Karpas-422 (cell line): Measurements from ENCODE around the gene RNMT. TPM values are rescaled to one million over a fixed set of nuclear protein-coding genes. Genes with fewer than 3 reads are reported as not detected.

Experiments
- DNase-seq: peaks from one replicate; pipeline ENCODE4 v3.0.0-alpha.2; 2015
- H2AFZ ChIP-seq: fragments of 200-600 bp; sonication (generic); 2 replicates; pipeline ENCODE4 v1.6.1; 2014; ENCODE audit warnings: antibody characterized with exemption, low read length, mixed read lengths
- H3K27ac ChIP-seq: fragments of 200-600 bp; sonication (generic); 2 replicates; pipeline ENCODE4 v1.5.1; 2014; ENCODE audit warnings: mild to moderate bottlenecking, low read length, moderate library complexity
- H3K27me3 ChIP-seq: fragments of 200-600 bp; sonication (generic); 2 replicates; pipeline ENCODE4 v1.6.1; 2014; ENCODE audit warnings: low read length, mixed read lengths
- H3K36me3 ChIP-seq: fragments of 200-600 bp; sonication (generic); 2 replicates; pipeline ENCODE4 v1.6.1; 2014; ENCODE audit warnings: low read length, mixed read lengths; ENCODE audit not compliant: insufficient read depth
- H3K4me1 ChIP-seq: fragments of 200-600 bp; sonication (generic); 2 replicates; pipeline ENCODE4 v1.6.1; 2014; ENCODE audit warnings: mild to moderate bottlenecking, low read length, mixed read lengths
- H3K4me2 ChIP-seq: fragments of 200-600 bp; sonication (generic); 2 replicates; pipeline ENCODE4 v1.6.1; 2014; ENCODE audit warnings: low read length, low read depth, mild to moderate bottlenecking; ENCODE audit not compliant: poor library complexity, severe bottlenecking
- H3K4me3 ChIP-seq: fragments of 200-600 bp; sonication (generic); 2 replicates; pipeline ENCODE4 v1.5.1; 2014; ENCODE audit warnings: mild to moderate bottlenecking, antibody characterized with exemption, low read length, mixed read lengths
- H3K79me2 ChIP-seq: fragments of 200-600 bp; sonication (generic); 2 replicates; pipeline ENCODE4 v1.6.1; 2014; ENCODE audit warnings: mild to moderate bottlenecking, low read length, mixed read lengths
- H3K9ac ChIP-seq: fragments of 200-600 bp; sonication (generic); 2 replicates; pipeline ENCODE4 v1.6.0; 2014; ENCODE audit warnings: low read length
- H3K9me2 ChIP-seq: fragments of 200-600 bp; sonication (generic), shearing (Covaris generic); replicated peaks from 2 replicates; pipeline ENCODE4 v1.6.0; 2014; ENCODE audit warnings: mild to moderate bottlenecking, low read length, moderate library complexity; ENCODE audit not compliant: insufficient read depth
- H3K9me3 ChIP-seq: fragments of 300-700, 200-600 bp; sonication (generic); 2 replicates; pipeline ENCODE4 v1.6.1; 2014; ENCODE audit warnings: low read length, mixed read lengths
- H4K20me1 ChIP-seq: fragments of 200-600 bp; sonication (generic); 2 replicates; pipeline ENCODE4 v1.6.1; 2014; ENCODE audit warnings: mild to moderate bottlenecking, antibody characterized with exemption, low read length, low read depth; ENCODE audit not compliant: insufficient read depth
- small RNA-seq: library from RNA; depleted of rRNA; stranded (forward); fragments of <200 nt; gene quantifications from one replicate; pipeline ENCODE3, GENCODE V24; 2014
- total RNA-seq: library from RNA; depleted of rRNA; stranded (reverse); fragments of >200 nt; shearing (Covaris generic); gene quantifications from 2 replicates; pipeline ENCODE4 v1.2.3, GENCODE V29; 2014; ENCODE audit warnings: low replicate concordance; rRNA removed

RNMT gene
- total RNA-seq, 1 experiment from 2014 or later = 55.7 TPM

- H4K20me1 ChIP-seq = no peaks in the 10 kb centered on the region
Observed at GRCh38 chr18:13809043-13809430, 82.6 kb downstream of the RNMT start.

GRCh38 chr18:13809531-13810255, 83.2 kb downstream of the RNMT start:
- no peaks in the 10 kb centered on the region for H3K36me3 ChIP-seq
- H2AFZ ChIP-seq = no peak overlapping the region
- no peaks in the 10 kb centered on the region for H3K9me3 ChIP-seq
- H3K9me2 ChIP-seq = no peaks in the 10 kb centered on the region
- DNase-seq = no peak
- no peaks in the 10 kb centered on the region for H3K79me2 ChIP-seq
- no peak overlapping the region for H3K27ac ChIP-seq
- no peaks in the 10 kb centered on the region for H3K27me3 ChIP-seq
- no peak overlapping the region for H3K4me2 ChIP-seq
- no peak overlapping the region for H3K9ac ChIP-seq
- no peak overlapping the region for H3K4me3 ChIP-seq
- no peaks in the 10 kb centered on the region for H4K20me1 ChIP-seq
- no peaks in the 10 kb centered on the region; the same call in 1 of the 2 replicates for H3K4me1 ChIP-seq

More at GRCh38 chr18:13809043-13809430, 82.6 kb downstream of the RNMT start:
- H2AFZ ChIP-seq = no peak overlapping the region
- H3K4me2 ChIP-seq = no peak overlapping the region
- no peaks in the 10 kb centered on the region for H3K27me3 ChIP-seq
- no peak overlapping the region for H3K27ac ChIP-seq
- H3K4me3 ChIP-seq = no peak overlapping the region
- no peak for DNase-seq
- no peaks in the 10 kb centered on the region; the same call in 1 of the 2 replicates for H3K4me1 ChIP-seq
- H3K79me2 ChIP-seq = no peaks in the 10 kb centered on the region
- H3K9me3 ChIP-seq = no peaks in the 10 kb centered on the region
- H3K9me2 ChIP-seq = no peaks in the 10 kb centered on the region
- no peak overlapping the region for H3K9ac ChIP-seq
- H3K36me3 ChIP-seq = no peaks in the 10 kb centered on the region

- H2AFZ ChIP-seq = no peak overlapping the region
- H3K9ac ChIP-seq = no peak overlapping the region
- no peaks in the 10 kb centered on the region for H4K20me1 ChIP-seq
- no peaks in the 10 kb centered on the region for H3K9me3 ChIP-seq
- H3K9me2 ChIP-seq = no peaks in the 10 kb centered on the region
- no peak overlapping the region for H3K4me2 ChIP-seq
- no peaks in the 10 kb centered on the region for H3K79me2 ChIP-seq
- no peaks in the 10 kb centered on the region for H3K36me3 ChIP-seq
- H3K4me1 ChIP-seq = no peaks in the 10 kb centered on the region; the same call in 1 of the 2 replicates
- no peak for DNase-seq
- no peak overlapping the region for H3K27ac ChIP-seq
- no peaks in the 10 kb centered on the region for H3K27me3 ChIP-seq
- H3K4me3 ChIP-seq = no peak overlapping the region
Observed at GRCh38 chr18:13810950-13811485, 84.5 kb downstream of the RNMT start.

- H4K20me1 ChIP-seq = no peaks in the 10 kb centered on the region
- no peaks in the 10 kb centered on the region; the same call in 1 of the 2 replicates for H3K4me1 ChIP-seq
- H3K27ac ChIP-seq = no peak overlapping the region
- no peaks in the 10 kb centered on the region for H3K9me2 ChIP-seq
- H3K36me3 ChIP-seq = no peaks in the 10 kb centered on the region
- H3K27me3 ChIP-seq = no peaks in the 10 kb centered on the region
- H2AFZ ChIP-seq = no peak overlapping the region
- H3K79me2 ChIP-seq = no peaks in the 10 kb centered on the region
- no peak overlapping the region for H3K9ac ChIP-seq
- no peaks in the 10 kb centered on the region for H3K9me3 ChIP-seq
- peak; percentile 71 for DNase-seq
- no peak overlapping the region for H3K4me3 ChIP-seq
- H3K4me2 ChIP-seq = no peak overlapping the region
Observed at GRCh38 chr18:13811993-13812392, 85.5 kb downstream of the RNMT start.

GRCh38 chr18:13813271-13813849, 86.9 kb downstream of the RNMT start:
- H3K4me3 ChIP-seq = no peak overlapping the region
- DNase-seq = peak; percentile 83
- no peaks in the 10 kb centered on the region for H3K79me2 ChIP-seq
- no peak overlapping the region for H3K27ac ChIP-seq
- no peaks in the 10 kb centered on the region; the same call in 1 of the 2 replicates for H3K4me1 ChIP-seq
- H3K4me2 ChIP-seq = no peak overlapping the region
- H3K9me3 ChIP-seq = no peaks in the 10 kb centered on the region
- no peaks in the 10 kb centered on the region for H3K36me3 ChIP-seq
- no peaks in the 10 kb centered on the region for H3K27me3 ChIP-seq
- no peak overlapping the region for H2AFZ ChIP-seq
- no peaks in the 10 kb centered on the region for H4K20me1 ChIP-seq
- H3K9ac ChIP-seq = no peak overlapping the region
- no peaks in the 10 kb centered on the region for H3K9me2 ChIP-seq

Small RNA genes within 50 kb of the gene (small RNA-seq; reads per million reads assigned to genes)
- gene AP001525.1 = not detected
- gene RN7SL362P = not detected

Other genes with a start within 250 kb of the RNMT start
- 32.8 and 48.3 TPM in 2 replicates for gene FAM210A, start 115 bp upstream of the RNMT start, total RNA-seq
- not detected in 2 replicates for gene MC5R, start 97.5 kb downstream of the RNMT start, total RNA-seq
- gene MC2R, start 188.9 kb downstream of the RNMT start, total RNA-seq = not detected in 2 replicates